ENCODE results near the gene ST6GAL1.
"Not testable (repeated sequence)": the region's sequence is repeated elsewhere in the genome, so short reads cannot be mapped to it uniquely, and the experiment has no call there.

The ST6GAL1 gene

DNA sequence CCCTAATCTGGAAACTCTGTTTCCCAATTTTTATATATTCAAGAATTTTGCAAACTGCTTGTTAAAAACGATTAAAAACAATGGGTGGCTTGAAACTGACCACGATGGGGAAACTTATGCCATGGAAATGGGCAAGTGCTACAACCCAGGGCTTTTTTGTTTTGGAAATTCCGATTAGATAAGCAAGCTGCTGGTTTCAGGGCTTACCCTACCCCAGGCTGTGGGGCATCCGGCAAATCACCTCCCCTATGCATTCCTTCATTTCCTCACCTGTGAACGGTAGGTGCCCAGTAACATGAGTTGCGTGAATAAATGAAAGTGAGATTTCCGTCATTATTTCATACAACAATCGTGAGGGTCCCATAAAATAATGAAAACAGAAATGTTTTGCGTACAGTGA lies 34.3 kb downstream of the ST6GAL1 start:
- peak overlapping the region; percentile 16 for H3K4me3 ChIP-seq (ENCODE audit: low read depth, low read length)
- TF ChIP-seq, protein P1, sequence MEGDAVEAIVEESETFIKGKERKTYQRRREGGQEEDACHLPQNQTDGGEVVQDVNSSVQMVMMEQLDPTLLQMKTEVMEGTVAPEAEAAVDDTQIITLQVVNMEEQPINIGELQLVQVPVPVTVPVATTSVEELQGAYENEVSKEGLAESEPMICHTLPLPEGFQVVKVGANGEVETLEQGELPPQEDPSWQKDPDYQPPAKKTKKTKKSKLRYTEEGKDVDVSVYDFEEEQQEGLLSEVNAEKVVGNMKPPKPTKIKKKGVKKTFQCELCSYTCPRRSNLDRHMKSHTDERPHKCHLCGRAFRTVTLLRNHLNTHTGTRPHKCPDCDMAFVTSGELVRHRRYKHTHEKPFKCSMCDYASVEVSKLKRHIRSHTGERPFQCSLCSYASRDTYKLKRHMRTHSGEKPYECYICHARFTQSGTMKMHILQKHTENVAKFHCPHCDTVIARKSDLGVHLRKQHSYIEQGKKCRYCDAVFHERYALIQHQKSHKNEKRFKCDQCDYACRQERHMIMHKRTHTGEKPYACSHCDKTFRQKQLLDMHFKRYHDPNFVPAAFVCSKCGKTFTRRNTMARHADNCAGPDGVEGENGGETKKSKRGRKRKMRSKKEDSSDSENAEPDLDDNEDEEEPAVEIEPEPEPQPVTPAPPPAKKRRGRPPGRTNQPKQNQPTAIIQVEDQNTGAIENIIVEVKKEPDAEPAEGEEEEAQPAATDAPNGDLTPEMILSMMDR (IDR thresholded peaks at IDR 0.05; ENCODE audit: insufficient read depth, low read depth, low read length, missing control alignments): no peak
- DNase-seq (ENCODE audit: low read depth): no peak

DNA sequence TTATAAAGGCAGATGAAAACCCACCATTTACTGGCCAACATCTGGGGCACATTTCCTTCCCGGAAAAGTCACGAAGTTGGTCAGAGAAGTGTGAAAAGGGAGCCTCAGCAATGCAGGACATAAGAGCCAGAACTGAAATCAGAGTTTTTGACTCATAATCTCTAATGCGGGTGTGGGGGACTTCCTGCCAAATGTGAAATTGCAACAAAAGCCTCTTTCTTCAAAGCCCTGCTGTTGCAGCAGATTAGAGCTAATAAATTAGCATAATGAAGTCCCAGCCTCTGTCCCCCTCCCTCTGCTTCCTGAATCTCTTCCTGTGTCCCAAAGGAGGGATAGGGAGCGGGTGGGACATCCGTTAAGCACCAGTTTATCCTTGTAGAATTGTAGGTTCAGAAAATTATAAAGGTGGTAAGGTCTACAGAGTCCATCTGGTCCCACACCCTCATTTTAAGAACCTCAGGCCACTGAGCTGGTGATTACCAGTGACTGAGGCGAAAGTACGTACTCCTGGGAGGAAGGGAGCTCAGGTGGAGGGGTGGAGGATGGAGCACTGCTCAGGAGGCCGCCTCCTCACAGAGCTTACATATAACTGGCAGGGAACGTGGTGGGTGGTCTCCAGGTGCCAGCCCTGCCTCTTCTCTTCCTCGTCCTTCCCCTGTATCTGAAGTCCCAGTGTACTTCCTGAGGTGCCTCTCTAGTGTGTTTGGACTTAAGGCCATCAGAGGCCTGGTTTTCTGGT lies 35.0 kb downstream of the ST6GAL1 start:
- peak; percentile 76 for DNase-seq (ENCODE audit: low read depth)
- TF ChIP-seq, protein P1 (IDR thresholded peaks at IDR 0.05; ENCODE audit: insufficient read depth, low read depth, low read length, missing control alignments): no peak
- peak overlapping the region; percentile 16; the same call in 1 of the 2 replicates for H3K4me3 ChIP-seq (ENCODE audit: low read depth, low read length)

DNA sequence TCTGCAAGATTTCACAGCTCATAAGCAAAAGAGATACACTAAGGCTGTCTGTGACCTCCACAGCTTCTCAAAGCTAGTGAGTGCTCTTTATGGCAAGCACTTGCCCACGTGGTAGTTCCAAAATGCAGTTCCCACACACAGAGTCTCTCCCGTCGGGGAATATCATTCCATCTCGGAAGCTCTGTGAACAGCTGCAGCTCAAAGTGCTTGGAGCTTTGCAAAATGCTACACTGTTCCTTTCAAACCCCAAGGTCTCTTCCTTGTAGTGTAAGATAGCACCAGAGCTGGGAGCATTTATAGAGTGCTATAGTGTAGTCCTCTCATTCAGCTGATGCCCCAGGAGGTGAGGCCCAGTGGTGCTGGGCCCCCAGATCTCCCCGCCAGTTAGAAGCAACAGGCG lies 36.1 kb downstream of the ST6GAL1 start:
- TF ChIP-seq, protein P1 (IDR thresholded peaks at IDR 0.05; ENCODE audit: insufficient read depth, low read depth, low read length, missing control alignments): no peak
- no peak overlapping the region for H3K4me3 ChIP-seq (ENCODE audit: low read depth, low read length)
- no peak for DNase-seq (ENCODE audit: low read depth)

DNA sequence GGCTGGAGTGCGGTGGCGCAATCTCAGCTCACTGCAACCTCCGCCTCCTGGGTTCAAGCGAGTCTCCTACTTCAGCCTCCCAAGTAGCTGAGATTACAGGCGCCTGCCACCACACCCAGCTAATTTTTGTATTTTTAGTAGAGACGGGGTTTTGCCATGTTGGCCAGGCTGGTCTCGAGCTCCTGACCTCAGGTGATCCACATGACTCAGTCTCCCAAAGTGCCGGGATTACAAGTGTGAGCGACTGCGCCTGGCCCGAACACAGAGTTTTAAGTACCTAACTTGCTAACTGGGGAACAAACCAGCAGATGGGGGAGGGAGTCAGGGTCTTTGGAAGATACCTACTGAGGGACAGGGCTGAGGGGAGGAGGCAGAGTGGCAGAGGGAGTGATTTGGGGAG lies 36.9 kb downstream of the ST6GAL1 start:
- DNase-seq (ENCODE audit: low read depth); H3K4me3 ChIP-seq (ENCODE audit: low read depth, low read length): not testable (repeated sequence)

DNA sequence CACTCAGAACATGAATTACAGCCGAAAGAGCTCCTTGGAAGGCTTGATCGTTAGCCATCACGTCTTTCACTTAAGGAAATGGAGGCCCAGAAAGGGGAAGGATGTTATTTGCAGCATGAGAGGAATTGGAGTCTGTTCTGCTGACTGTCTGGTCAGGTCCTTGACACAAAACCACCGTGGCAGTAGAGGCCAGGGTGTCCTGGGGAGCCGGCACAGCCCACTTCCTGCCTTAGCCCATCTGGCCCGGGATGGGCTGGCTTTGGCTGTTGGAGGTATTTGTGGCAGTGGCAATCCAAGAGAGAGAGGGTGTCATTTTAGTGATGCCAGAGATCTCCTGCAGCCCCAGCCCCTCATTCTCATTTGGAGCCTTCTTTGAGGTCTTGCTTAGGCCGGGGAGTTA lies 37.4 kb downstream of the ST6GAL1 start:
- DNase-seq (ENCODE audit: low read depth): no peak
- TF ChIP-seq, protein P1 (IDR thresholded peaks at IDR 0.05; ENCODE audit: insufficient read depth, low read depth, low read length, missing control alignments): no peak
- no peak overlapping the region for H3K4me3 ChIP-seq (ENCODE audit: low read depth, low read length)

DNA sequence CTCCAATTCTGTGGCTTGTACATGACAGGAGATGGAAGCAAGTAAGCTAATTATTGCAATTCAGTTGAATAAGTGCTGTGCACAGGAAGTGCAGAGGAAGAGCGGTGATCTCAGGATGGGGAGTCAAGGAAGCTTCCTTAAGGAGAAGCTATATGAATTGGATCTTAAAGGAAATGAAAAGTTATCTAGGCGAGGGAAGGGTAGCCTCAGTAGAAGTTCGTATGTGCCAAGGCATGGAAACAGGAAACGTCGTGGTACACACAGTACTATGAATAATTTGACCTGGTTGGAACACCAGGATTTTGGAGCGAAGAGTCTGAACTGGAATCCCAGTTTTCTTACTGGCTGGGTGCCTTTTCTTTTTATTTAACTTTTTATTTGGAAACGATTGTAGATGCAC lies 39.3 kb downstream of the ST6GAL1 start:
- TF ChIP-seq, protein P1 (IDR thresholded peaks at IDR 0.05; ENCODE audit: insufficient read depth, low read depth, low read length, missing control alignments): no peak
- H3K4me3 ChIP-seq (ENCODE audit: low read depth, low read length): no peak overlapping the region
- DNase-seq (ENCODE audit: low read depth): no peak

DNA sequence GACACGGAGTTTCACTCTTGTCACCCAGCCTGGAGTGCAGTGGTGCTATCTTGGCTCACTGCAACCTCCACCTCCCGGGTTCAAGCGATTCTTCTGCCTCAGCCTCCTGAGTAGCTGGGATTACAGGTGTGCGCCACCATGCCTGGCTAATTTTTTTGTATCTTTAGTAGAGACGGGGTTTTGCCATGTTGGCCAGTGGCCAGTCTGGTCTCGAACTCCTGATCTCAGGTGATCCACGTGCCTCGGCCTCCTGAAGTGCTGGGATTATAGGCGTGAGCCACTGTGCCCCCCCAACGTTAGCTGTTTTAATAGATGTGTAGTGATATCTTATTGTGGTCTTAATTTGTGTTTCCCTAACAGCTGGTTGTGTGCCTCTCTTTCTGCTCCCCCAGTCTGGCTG lies 40.8 kb downstream of the ST6GAL1 start:
- not testable (repeated sequence) for DNase-seq (ENCODE audit: low read depth); H3K4me3 ChIP-seq (ENCODE audit: low read depth, low read length)

DNA sequence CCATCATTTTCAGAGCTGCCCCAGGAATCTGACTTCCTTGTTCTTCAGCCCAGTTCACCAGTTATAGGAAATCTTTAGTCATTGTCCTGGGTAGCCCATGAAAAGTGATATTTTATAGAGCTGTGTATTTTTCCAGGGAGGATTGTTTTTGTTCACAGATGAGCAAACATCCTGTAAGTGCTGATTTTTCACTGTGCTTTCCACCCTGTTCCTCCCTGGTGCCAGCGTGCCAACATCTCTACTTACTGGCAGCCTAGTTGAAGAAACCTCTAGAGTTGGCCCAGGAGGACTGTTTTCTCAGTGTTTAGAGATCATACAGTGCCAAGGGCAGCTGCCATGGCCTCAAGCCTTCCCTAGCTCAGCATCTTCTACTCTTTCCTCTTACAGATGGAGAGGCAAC lies 41.3 kb downstream of the ST6GAL1 start:
- DNase-seq (ENCODE audit: low read depth): no peak
- TF ChIP-seq, protein P1 (IDR thresholded peaks at IDR 0.05; ENCODE audit: insufficient read depth, low read depth, low read length, missing control alignments): no peak
- no peak overlapping the region for H3K4me3 ChIP-seq (ENCODE audit: low read depth, low read length)
